GM20000 (cell line): ENCODE data around the gene NFIX.

Experiments used
- DNase-seq: peaks from one replicate; pipeline ENCODE4 v3.0.0; 2012; ENCODE audit warnings: low spot score
- CTCF ChIP-seq: IDR thresholded peaks from 2 replicates; pipeline ENCODE4 v1.5.1; 2012; ENCODE audit warnings: mild to moderate bottlenecking, control low read depth; ENCODE audit errors: extremely low read depth, missing control alignments

The NFIX gene

GRCh38 chr19:13028027-13028426 lies 32.8 kb downstream of the NFIX start:
- no peak for TF ChIP-seq CTCF
- no peak for DNase-seq

- no peak for DNase-seq
- TF ChIP-seq CTCF, result no peak
Observed at GRCh38 chr19:13029301-13029880, 34.1 kb downstream of the NFIX start.

- DNase-seq, result no peak
- no peak for TF ChIP-seq CTCF
Observed at GRCh38 chr19:13029893-13030292, 34.6 kb downstream of the NFIX start.

- no peak for TF ChIP-seq CTCF
- DNase-seq, result no peak
Observed at GRCh38 chr19:13031917-13032623, 36.8 kb downstream of the NFIX start.

- no peak for TF ChIP-seq CTCF
- DNase-seq, result no peak
Observed at GRCh38 chr19:13032837-13033236, 37.6 kb downstream of the NFIX start.

GRCh38 chr19:13033244-13033643 lies 38.0 kb downstream of the NFIX start:
- DNase-seq, result no peak
- TF ChIP-seq CTCF, result no peak

- DNase-seq, result peak; percentile 74
- peak; percentile 61 for TF ChIP-seq CTCF
Observed at GRCh38 chr19:13033819-13034611, 38.7 kb downstream of the NFIX start.
